NCI-H1417 (cell line): Measurements from ENCODE around the gene KRTAP10-9.
"Not testable (repeated sequence)": the region's sequence is repeated elsewhere in the genome, so short reads cannot be mapped to it uniquely, and the experiment has no call there.

Experiments
- DNase-seq, 3 experiments: peaks; one replicate each; lab custom pipeline; 2025; lab: John Stamatoyannopoulos, UW

Gene KRTAP10-9, protein sequence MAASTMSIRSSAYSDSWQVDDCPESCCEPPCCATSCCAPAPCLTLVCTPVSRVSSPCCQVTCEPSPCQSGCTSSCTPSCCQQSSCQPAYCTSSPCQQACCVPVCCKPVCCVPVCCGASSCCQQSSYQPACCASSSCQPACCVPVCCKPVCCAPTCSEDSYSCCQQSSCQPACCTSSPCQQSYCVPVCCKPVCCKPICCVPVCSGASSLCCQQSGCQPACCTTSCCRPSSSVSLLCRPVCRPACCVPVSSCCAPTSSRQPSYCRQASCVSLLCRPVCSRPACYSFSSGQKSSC

GRCh38 chr21:44626673-44627143 is at the start of gene KRTAP10-9:
Gene KRTAP10-9, plus strand, starts transcription at chr21:44627093. Its CDS starts 79 bp downstream, at chr21:44627172.
- DNase-seq, result peak in 1 of 3 experiments; percentile 41

DNA sequence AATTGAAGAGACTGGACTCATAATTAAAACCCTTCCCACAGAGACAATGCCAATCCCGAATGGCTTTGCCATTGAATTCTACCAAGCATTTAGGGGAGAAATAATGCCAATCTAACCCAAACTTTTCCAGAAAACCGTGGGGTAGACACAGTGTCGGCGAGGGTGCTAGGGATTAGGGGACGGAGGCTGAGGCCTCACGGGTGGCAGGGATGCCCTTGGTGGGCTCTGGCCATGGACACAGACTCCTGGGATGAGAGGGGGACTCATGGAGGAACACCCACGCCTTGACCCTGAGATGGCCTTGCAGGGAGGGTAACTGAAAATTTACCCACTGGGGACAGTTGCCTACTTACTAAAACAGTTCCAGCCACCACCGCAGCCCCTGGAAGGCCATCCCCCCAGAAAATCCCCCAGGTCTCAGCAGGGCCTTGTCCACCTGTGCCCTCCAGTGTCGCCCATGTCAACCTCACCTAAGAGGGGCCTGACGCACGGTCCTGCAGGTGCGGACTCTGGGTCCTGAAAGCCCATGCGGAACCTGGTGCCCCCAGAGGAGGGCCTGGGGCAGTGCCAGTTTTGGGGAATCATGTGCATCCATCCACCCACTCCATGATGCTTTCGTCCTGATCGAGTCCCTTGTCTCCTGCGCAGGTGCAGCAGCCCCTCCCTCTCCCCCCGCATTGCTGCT is 48.4 kb upstream of the KRTAP10-9 start:
- no peak for DNase-seq

DNA sequence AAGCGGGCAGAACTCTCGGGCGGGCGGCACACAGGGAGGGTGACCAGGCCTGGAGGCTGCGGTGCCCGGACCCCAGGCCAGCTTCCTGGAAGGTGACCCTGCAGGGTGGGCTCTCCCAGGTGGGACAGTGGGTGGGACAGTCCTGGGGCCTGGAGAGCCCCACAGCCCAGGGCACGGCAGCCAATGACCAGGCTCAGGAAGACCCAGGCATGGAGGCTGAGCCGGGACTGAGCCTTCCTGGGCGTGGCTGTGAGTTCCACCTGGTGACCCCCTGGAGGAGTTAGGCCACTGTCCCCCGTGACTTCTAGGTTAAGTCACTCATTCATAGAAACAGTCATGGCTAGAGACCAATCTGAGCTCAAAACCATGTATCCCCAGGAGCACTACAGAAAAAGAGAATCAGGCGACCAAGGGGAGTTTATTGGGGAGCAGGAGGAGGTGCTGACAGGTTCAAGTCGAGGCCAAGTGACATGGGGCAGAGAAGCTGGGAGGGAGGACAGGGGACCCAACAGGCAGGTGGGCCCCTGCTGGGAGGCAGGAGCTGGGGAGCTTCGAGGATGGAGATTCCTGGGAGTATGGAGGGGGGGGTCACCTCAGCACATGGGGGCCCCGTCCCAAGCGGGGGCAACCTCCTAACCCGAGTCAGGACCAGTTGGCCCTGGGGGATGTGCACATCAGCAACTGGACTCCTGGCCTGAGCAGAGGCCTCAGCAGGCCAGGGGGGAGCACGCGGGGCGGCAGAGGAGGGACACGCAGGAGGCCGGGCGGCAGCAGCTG is 47.6 kb upstream of the KRTAP10-9 start:
- no peak for DNase-seq

- DNase-seq, result no peak
Observed at GRCh38 chr21:44579833-44580144, 47.1 kb upstream of the KRTAP10-9 start.

DNA sequence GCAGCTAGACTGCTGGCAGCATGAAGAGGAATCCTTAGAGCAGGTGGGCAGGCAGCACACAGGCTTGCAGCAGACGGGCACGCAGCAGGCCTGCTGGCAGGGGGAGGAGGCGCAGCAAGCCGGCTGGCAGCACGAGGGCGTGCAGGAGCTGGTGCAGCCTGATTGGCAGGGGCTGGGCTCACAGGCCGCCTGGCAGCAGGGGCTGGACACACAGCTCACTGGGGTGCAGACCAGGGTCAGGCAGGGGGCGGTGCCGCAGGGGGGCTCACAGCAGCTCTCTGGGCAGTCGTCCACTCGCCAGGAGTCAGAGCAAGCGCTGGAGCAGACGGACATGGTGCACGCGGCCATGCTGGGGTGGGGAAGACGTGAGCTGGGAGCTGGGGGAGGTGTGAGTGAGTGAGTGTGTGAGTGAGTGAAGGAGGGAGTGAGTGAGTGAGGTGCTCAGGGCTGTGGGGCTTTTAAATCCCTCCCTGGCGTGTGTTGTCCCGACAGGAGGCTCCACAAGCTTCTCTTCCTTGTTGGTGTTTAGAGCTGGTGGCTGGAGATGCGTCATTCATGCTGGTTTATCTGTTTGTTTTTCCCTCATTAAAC is 46.6 kb upstream of the KRTAP10-9 start, which contains the start of gene KRTAP10-5:
KRTAP10-5 (minus strand) TSS at position 374 of the 591 bp plus-strand sequence; CDS start at position 348, 26 bp downstream.
- not testable (repeated sequence) for DNase-seq

GRCh38 chr21:44581158-44581557 is 45.7 kb upstream of the KRTAP10-9 start:
- no peak for DNase-seq

GRCh38 chr21:44582055-44582454 is 44.8 kb upstream of the KRTAP10-9 start:
- DNase-seq, result peak in 1 of 3 experiments; percentile 17

GRCh38 chr21:44583089-44583799 is 43.6 kb upstream of the KRTAP10-9 start:
- DNase-seq, result peak in 2 of 3 experiments; percentile 76 to 95

DNA sequence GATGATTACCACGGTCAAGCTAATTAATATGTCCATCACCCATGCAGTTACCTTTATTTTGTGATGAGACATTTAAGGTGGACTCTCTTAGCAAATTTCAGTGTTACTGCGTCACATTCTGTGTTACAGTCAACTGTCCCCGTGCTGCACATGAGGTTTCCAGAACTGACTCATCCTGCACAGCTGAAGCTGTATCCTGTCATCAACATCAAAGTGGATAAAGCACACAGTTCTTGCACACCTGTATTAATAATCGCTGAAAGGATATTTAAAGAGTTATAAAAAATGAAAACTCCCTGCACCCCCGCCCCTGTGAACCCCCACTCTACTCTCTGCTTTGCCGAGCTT is 43.1 kb upstream of the KRTAP10-9 start:
- peak in 2 of 3 experiments; percentile 76 to 95 for DNase-seq

GRCh38 chr21:44585892-44586291 is 41.0 kb upstream of the KRTAP10-9 start:
- DNase-seq, result no peak

GRCh38 chr21:44589094-44589493 is 37.8 kb upstream of the KRTAP10-9 start:
- no peak for DNase-seq

DNA sequence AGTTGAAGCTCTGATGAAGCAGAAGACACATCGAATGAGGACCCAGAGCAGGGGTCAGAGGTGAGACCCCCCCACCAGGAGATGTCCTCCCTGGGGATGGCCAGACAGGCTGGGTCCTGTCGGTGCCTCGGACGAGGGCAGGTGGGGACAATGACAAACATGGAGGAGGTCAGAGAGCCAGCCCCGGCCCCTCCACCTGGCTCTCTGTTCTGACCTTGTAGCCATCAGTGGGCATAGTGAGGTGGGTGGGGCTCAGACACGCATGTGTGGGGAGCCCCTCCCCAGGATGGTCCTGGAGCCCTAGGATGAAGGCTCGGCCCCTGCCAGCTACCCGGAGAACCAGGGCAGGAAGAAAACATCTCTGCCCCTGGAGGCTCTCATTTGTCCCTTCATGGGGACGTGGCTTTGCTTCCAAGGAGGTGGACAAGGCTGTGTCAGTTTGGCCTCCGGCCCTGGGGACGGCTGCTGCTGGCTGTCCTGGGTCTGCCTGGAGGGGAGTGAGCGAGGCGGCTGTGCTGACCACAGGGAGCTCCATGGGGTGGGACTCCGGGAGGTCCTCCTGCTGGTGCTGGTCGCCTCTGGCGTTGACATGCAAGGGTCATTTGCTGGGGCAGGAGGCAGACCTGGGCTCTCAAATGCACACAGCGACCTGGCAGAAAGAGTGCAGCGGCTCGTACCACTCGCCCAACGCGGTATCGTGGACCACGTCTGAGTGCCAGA is 37.1 kb upstream of the KRTAP10-9 start:
- DNase-seq, result no peak

- no peak for DNase-seq
Observed at GRCh38 chr21:44590311-44590721, 36.6 kb upstream of the KRTAP10-9 start.

DNA sequence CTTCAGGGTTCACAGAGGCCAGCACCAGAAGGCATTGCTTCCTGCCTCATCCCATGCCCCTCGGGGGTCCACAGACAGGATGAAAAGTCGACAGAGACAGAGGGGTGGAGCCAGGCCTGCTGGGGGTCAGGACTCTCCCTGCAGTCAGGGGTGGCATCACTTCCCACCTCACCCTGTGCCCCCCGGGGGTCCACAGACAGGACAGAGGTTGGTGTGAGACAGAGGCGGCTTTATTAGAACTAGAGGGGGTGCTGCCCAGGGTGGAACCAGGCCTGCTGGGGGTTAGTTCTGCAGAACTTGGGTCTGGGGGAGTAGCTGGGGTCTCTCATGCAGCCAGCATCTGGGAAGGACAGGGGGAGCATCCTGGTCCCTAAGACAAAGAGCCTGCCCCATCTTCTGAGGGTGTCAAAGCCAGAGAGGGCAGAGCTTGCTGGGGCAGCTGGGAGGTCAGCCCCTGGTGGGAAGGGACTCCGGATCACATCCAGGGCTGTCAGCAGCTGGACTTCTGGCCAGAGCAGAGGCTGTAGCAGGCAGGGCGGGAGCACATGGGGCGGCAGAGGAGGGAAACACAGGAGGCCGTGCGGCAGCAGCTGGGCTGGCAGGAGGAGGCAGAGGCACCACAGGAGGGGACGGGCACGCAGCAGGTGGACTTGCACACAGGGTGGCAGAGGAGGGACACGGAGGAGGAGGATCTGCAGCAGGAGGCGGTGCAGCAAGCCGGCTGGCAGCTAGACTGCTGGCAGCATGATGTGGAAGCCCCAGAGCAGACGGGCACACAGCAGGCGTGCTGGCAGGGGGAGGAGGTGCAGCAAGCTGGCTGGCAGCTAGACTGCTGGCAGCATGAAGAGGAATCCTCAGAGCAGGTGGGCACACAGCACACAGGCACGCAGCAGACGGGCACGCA is 35.7 kb upstream of the KRTAP10-9 start:
- peak in 2 of 3 experiments; percentile 27 to 51 for DNase-seq

- peak in 1 of 3 experiments; percentile 24 for DNase-seq
Observed at GRCh38 chr21:44591801-44592130, 35.1 kb upstream of the KRTAP10-9 start.

GRCh38 chr21:44592446-44593311 is 34.2 kb upstream of the KRTAP10-9 start, which contains the start of gene KRTAP10-6:
Gene KRTAP10-6, minus strand, starts transcription at chr21:44592505. Its CDS starts 21 bp downstream, at chr21:44592484.
- DNase-seq, result peak in 2 of 3 experiments; percentile 52 to 65

DNA sequence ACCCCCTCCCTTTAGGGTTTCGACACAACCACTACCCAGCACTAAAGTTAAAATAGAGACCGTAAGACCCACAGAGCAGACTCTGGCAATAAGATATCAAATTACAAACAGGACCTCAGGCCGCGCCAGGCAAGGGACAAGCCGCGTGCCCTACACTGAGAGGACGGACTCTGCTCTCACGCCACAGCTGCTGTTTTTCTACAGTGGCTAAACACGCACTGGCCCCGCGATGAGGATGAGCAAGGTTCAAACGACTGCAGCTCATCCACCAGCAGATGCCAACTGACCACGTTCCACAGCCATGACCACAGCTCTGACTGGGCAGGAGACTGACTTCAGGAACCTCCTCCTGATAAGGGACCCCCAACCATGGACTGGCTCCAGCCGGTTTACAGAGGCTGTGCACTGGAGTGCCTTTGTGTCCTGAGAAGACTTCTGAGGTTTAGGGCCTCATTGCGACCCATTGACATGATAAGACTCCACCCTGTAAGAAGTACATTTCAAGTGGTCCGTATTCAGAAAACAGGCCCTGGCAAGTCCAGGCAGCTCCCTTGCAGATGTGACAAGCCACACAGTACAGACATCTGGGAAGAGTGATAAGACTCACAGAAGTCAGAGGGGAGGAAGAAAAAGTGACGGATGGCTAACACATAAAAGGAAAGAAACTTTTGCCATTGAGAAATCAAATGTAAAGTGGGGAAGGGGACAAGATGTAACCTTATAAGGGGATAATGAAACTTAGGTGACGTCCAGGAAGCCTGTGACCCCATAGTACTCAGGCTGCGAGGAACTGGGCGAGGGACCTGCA is 33.1 kb upstream of the KRTAP10-9 start:
- DNase-seq, result peak; percentile 59 to 87 (median 71)

DNA sequence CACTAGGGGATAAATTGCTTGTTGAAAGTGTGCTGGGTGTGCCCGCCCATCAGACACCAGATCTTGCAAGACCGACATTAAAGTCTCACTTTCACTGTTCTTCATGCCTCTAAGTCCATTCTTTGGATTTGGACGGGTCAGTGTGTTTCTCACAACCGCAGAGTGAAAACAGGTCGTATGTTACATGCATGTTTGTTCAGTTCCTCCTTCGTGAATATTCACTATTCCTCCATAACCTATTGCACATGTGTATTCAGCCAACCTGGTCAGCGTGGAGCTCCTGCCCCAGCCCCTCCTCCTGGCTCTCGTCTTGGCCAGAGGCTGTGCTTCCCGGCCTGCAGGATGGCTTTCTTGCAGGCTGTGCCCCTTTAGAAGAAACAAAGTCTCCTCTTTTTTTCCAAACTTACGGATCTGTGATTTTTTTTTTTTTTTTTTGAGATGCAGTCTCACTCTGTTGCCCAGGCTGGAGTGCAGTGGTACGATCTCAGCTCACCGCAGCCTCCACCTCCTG is 32.4 kb upstream of the KRTAP10-9 start:
- peak in 1 of 3 experiments; percentile 56 for DNase-seq
